ENCODE data around the gene OLFM1. TPM values are rescaled to one million over a fixed set of nuclear protein-coding genes. Genes with fewer than 3 reads are reported as not detected.
"Not testable (repeated sequence)": the region's sequence is repeated elsewhere in the genome, so short reads cannot be mapped to it uniquely, and the experiment has no call there.

OLFM1 gene
- total RNA-seq, 1 donor from 2014 or later: 5.5 TPM

DNA sequence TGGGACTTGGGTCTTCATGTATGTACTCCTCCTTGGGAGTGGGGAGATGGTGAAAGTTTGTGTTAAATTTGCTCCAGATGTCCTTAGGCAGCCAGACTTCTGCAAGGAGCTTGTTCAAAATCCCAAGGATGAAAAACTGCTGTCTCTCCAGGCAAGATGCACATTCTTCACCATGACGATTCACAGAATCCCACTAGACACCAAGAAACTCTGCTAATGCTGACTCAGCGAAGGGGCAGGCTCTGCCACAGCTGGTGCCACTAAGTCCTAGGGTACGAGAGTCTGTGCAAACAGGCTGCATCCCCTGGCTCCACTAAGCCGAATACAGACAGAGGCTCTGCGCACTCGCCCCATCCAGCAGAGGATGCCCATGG is 71.1 kb downstream of the OLFM1 start:
- no peaks in the 10 kb centered on the region for H3K9me3 ChIP-seq (ENCODE audit: insufficient read depth, low read depth, low read length)
- DNase-seq (ENCODE audit: low read depth) (no peak), FAIRE-seq (no peak)
- no peaks in the 10 kb centered on the region for H3K4me1 ChIP-seq (ENCODE audit: insufficient read depth, low read length)
- H3K36me3 ChIP-seq (ENCODE audit: insufficient read depth, low read length): no peaks in the 10 kb centered on the region
- no peaks in the 10 kb centered on the region for H3K79me2 ChIP-seq (ENCODE audit: insufficient read depth, low read length)
- TF ChIP-seq, protein P1, sequence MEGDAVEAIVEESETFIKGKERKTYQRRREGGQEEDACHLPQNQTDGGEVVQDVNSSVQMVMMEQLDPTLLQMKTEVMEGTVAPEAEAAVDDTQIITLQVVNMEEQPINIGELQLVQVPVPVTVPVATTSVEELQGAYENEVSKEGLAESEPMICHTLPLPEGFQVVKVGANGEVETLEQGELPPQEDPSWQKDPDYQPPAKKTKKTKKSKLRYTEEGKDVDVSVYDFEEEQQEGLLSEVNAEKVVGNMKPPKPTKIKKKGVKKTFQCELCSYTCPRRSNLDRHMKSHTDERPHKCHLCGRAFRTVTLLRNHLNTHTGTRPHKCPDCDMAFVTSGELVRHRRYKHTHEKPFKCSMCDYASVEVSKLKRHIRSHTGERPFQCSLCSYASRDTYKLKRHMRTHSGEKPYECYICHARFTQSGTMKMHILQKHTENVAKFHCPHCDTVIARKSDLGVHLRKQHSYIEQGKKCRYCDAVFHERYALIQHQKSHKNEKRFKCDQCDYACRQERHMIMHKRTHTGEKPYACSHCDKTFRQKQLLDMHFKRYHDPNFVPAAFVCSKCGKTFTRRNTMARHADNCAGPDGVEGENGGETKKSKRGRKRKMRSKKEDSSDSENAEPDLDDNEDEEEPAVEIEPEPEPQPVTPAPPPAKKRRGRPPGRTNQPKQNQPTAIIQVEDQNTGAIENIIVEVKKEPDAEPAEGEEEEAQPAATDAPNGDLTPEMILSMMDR (IDR thresholded peaks at IDR 0.05; ENCODE audit: insufficient read depth, low read depth, low read length): no peak
- TF ChIP-seq EZH2 (IDR thresholded peaks at IDR 0.05; ENCODE audit: insufficient read depth, low read length): no peak
- no peak overlapping the region for H3K4me3 ChIP-seq (ENCODE audit: insufficient read depth, low read depth, low read length)
- Mint-ChIP-seq H3K27ac (ENCODE audit: unreplicated experiment) (no peak overlapping the region), H3K36me3 (ENCODE audit: low read depth, unreplicated experiment) (peaks cover 2% of the 10 kb centered on the region), H3K4me3 (ENCODE audit: unreplicated experiment) (no peak overlapping the region), H3K4me1 (ENCODE audit: low read depth, unreplicated experiment) (no peaks in the 10 kb centered on the region), H3K27me3 (ENCODE audit: low read depth, unreplicated experiment) (peaks cover 68% of the 10 kb centered on the region), H3K9me3 (ENCODE audit: unreplicated experiment) (peaks cover 2% of the 10 kb centered on the region)
- no peak overlapping the region for H3K4me2 ChIP-seq (ENCODE audit: low read length)
- no peaks in the 10 kb centered on the region for H3K27me3 ChIP-seq (ENCODE audit: insufficient read depth, low read length)
- no peaks in the 10 kb centered on the region for H4K20me1 ChIP-seq (ENCODE audit: insufficient read depth, low read length)
- no peak overlapping the region for H2AFZ ChIP-seq (ENCODE audit: low read depth, low read length)
- no peak overlapping the region for H3K9ac ChIP-seq (ENCODE audit: low read length)
- H3K27ac ChIP-seq (ENCODE audit: low read depth, low read length): no peak overlapping the region

DNA sequence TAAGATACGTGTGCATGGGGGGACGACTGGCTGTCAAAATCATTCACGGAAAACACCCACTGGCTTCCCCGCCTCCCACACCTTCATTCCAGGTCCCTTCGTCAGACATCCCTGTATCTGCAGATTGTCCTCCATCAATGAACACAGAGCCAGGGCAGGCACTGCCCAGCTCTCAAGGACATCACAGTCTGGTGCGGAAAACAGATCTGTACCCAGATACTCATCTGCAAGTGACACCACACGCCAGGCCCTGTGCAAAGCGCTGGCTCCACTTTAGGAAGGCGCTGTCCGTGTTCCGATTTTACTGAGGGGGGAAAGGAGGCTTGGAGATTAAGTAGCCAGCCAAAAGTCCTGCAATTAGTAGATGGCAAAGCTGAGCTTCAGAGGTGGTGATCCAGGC is 72.3 kb downstream of the OLFM1 start:
- Mint-ChIP-seq H3K4me1 (ENCODE audit: low read depth, unreplicated experiment) (no peaks in the 10 kb centered on the region), H3K27me3 (ENCODE audit: low read depth, unreplicated experiment) (peaks cover 65% of the 10 kb centered on the region), H3K4me3 (ENCODE audit: unreplicated experiment) (no peak overlapping the region), H3K27ac (ENCODE audit: unreplicated experiment) (no peak overlapping the region), H3K36me3 (ENCODE audit: low read depth, unreplicated experiment) (peaks cover 2% of the 10 kb centered on the region), H3K9me3 (ENCODE audit: unreplicated experiment) (peaks cover 2% of the 10 kb centered on the region)
- FAIRE-seq (no peak), DNase-seq (ENCODE audit: low read depth) (no peak)
- Histone ChIP-seq H3K36me3 (ENCODE audit: insufficient read depth, low read length) (no peaks in the 10 kb centered on the region), H3K27me3 (ENCODE audit: insufficient read depth, low read length) (no peaks in the 10 kb centered on the region), H3K9ac (ENCODE audit: low read length) (no peak overlapping the region), H3K4me3 (ENCODE audit: insufficient read depth, low read depth, low read length) (no peak overlapping the region), H3K27ac (ENCODE audit: low read depth, low read length) (no peak overlapping the region), H4K20me1 (ENCODE audit: insufficient read depth, low read length) (no peaks in the 10 kb centered on the region), H2AFZ (ENCODE audit: low read depth, low read length) (no peak overlapping the region), H3K4me2 (ENCODE audit: low read length) (no peak overlapping the region), H3K4me1 (ENCODE audit: insufficient read depth, low read length) (no peaks in the 10 kb centered on the region), H3K79me2 (ENCODE audit: insufficient read depth, low read length) (no peaks in the 10 kb centered on the region), H3K9me3 (ENCODE audit: insufficient read depth, low read depth, low read length) (no peaks in the 10 kb centered on the region)
- TF ChIP-seq, protein P1 (IDR thresholded peaks at IDR 0.05; ENCODE audit: insufficient read depth, low read depth, low read length): no peak
- no peak for TF ChIP-seq EZH2 (IDR thresholded peaks at IDR 0.05; ENCODE audit: insufficient read depth, low read length)

DNA sequence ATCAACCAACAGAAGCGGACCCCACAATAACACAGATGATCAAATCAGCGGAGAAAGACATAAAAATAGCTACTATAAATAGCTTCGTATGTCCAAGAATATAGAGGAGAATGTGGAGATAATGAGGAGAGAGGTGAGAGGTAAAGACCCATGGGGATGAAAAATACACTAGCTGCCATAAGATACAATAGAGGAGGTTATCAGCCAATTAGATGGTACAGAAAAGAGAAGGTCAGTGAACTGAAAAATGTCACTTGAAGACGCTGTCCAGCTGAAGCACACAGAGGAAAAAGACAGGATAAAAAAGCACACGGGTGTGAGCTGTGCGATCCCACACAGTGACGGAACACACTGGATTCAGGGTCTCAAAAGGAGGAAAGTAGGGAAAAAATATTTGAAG is 73.4 kb downstream of the OLFM1 start:
- peaks cover 2% of the 10 kb centered on the region for H3K9me3 Mint-ChIP-seq (ENCODE audit: unreplicated experiment)
- DNase-seq (ENCODE audit: low read depth) (no peak), FAIRE-seq (no peak)
- Histone ChIP-seq H3K79me2 (ENCODE audit: insufficient read depth, low read length) (no peaks in the 10 kb centered on the region), H3K9me3 (ENCODE audit: insufficient read depth, low read depth, low read length) (no peaks in the 10 kb centered on the region), H3K4me1 (ENCODE audit: insufficient read depth, low read length) (no peaks in the 10 kb centered on the region), H3K27me3 (ENCODE audit: insufficient read depth, low read length) (no peaks in the 10 kb centered on the region), H3K9ac (ENCODE audit: low read length) (no peak overlapping the region), H2AFZ (ENCODE audit: low read depth, low read length) (no peak overlapping the region), H3K4me2 (ENCODE audit: low read length) (no peak overlapping the region), H3K27ac (ENCODE audit: low read depth, low read length) (no peak overlapping the region), H3K36me3 (ENCODE audit: insufficient read depth, low read length) (no peaks in the 10 kb centered on the region), H3K4me3 (ENCODE audit: insufficient read depth, low read depth, low read length) (no peak overlapping the region), H4K20me1 (ENCODE audit: insufficient read depth, low read length) (no peaks in the 10 kb centered on the region)
- H3K4me1 Mint-ChIP-seq (ENCODE audit: low read depth, unreplicated experiment): no peaks in the 10 kb centered on the region
- TF ChIP-seq, protein P1 (IDR thresholded peaks at IDR 0.05; ENCODE audit: insufficient read depth, low read depth, low read length): no peak
- no peak for TF ChIP-seq EZH2 (IDR thresholded peaks at IDR 0.05; ENCODE audit: insufficient read depth, low read length)
- H3K4me3 Mint-ChIP-seq (ENCODE audit: unreplicated experiment): no peak overlapping the region
- H3K36me3 Mint-ChIP-seq (ENCODE audit: low read depth, unreplicated experiment): peaks cover 2% of the 10 kb centered on the region
- no peak overlapping the region for H3K27ac Mint-ChIP-seq (ENCODE audit: unreplicated experiment)
- H3K27me3 Mint-ChIP-seq (ENCODE audit: low read depth, unreplicated experiment): peaks cover 66% of the 10 kb centered on the region

DNA sequence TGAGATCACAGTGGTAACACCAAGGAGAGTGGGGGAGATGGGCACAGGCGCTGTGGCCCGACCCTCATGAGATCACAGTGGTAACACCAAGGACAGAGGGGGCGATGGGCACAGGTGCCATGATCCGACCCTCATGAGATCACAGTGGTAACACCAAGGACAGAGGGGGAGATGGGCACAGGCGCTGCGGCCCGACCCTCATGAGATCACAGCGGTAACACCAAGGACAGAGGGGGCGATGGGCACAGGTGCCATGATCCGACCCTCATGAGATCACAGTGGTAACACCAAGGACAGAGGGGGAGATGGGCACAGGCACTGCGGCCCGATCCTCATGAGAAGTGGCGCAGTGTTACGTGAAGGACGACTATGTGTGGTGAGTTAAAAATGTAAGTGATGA is 75.1 kb downstream of the OLFM1 start:
- not testable (repeated sequence) for H3K27ac ChIP-seq (ENCODE audit: low read depth, low read length); H3K9me3 ChIP-seq (ENCODE audit: insufficient read depth, low read depth, low read length); H3K36me3 Mint-ChIP-seq (ENCODE audit: low read depth, unreplicated experiment); H3K27me3 ChIP-seq (ENCODE audit: insufficient read depth, low read length); H3K4me3 Mint-ChIP-seq (ENCODE audit: unreplicated experiment); H3K9ac ChIP-seq (ENCODE audit: low read length); H3K4me1 Mint-ChIP-seq (ENCODE audit: low read depth, unreplicated experiment); H3K4me1 ChIP-seq (ENCODE audit: insufficient read depth, low read length); H4K20me1 ChIP-seq (ENCODE audit: insufficient read depth, low read length); H3K4me2 ChIP-seq (ENCODE audit: low read length); H3K9me3 Mint-ChIP-seq (ENCODE audit: unreplicated experiment); H2AFZ ChIP-seq (ENCODE audit: low read depth, low read length); FAIRE-seq; H3K36me3 ChIP-seq (ENCODE audit: insufficient read depth, low read length); H3K27ac Mint-ChIP-seq (ENCODE audit: unreplicated experiment); H3K4me3 ChIP-seq (ENCODE audit: insufficient read depth, low read depth, low read length); DNase-seq (ENCODE audit: low read depth); H3K79me2 ChIP-seq (ENCODE audit: insufficient read depth, low read length)
- peaks cover 64% of the 10 kb centered on the region for H3K27me3 Mint-ChIP-seq (ENCODE audit: low read depth, unreplicated experiment)

Measured in astrocyte (in vitro differentiated cells and primary cell).